Activated CD8-positive, alpha-beta memory T cell treated with anti-CD3 and anti-CD28 coated beads for 36 hours (primary cell): ENCODE data around the gene VWA5B1. TPM values are rescaled to one million over a fixed set of nuclear protein-coding genes. Genes with fewer than 3 reads are reported as not detected.
"Not testable (repeated sequence)": the region's sequence is repeated elsewhere in the genome, so short reads cannot be mapped to it uniquely, and the experiment has no call there.

Experiments used
- CTCF ChIA-PET: fragments of 350-600 bp; sonication (Branson Sonifier 250); formaldehyde crosslinking; loops from one replicate; lab custom pipeline; 2021; ENCODE audit warnings: antibody characterized with exemption; lab: Charles Lee
- POLR2A ChIA-PET: fragments of 350-600 bp; sonication (Branson Sonifier 250); formaldehyde crosslinking; loops from one replicate; lab custom pipeline; 2021; ENCODE audit warnings: antibody characterized with exemption; lab: Charles Lee
- total RNA-seq, 2 experiments: library from RNA; stranded (reverse); gene quantifications; one replicate each; pipeline ENCODE4 v1.2.3, GENCODE V29; 2021

Gene VWA5B1
- total RNA-seq, 2 experiments from 2014 or later, result not detected

- CTCF ChIA-PET, result no interaction called here
- POLR2A ChIA-PET, result no interaction called here
Observed at GRCh38 chr1:20276485-20277159, 14.1 kb upstream of the VWA5B1 start.

GRCh38 chr1:20278692-20279130, 12.0 kb upstream of the VWA5B1 start:
- POLR2A ChIA-PET, result no interaction called here
- CTCF ChIA-PET, result no interaction called here

- CTCF ChIA-PET, result no interaction called here
- POLR2A ChIA-PET, result no interaction called here
Observed at GRCh38 chr1:20279509-20279908, 11.2 kb upstream of the VWA5B1 start.

GRCh38 chr1:20280341-20280740, 10.3 kb upstream of the VWA5B1 start:
- ChIA-PET CTCF (no interaction called here), POLR2A (interaction anchor here (0.6 kb wide), 1 partner anchor 213 kb away, joined by 5 read pairs; no protein-coding TSS in a partner anchor)

- CTCF ChIA-PET, result no interaction called here
Observed at GRCh38 chr1:20280906-20281305, 9.8 kb upstream of the VWA5B1 start.

GRCh38 chr1:20281801-20282200, 8.9 kb upstream of the VWA5B1 start:
- POLR2A ChIA-PET, result no interaction called here

More at GRCh38 chr1:20280906-20281305, 9.8 kb upstream of the VWA5B1 start:
- POLR2A ChIA-PET, result no interaction called here

GRCh38 chr1:20282533-20282932, 8.1 kb upstream of the VWA5B1 start:
- CTCF ChIA-PET, result no interaction called here

More at GRCh38 chr1:20281801-20282200, 8.9 kb upstream of the VWA5B1 start:
- CTCF ChIA-PET, result no interaction called here

GRCh38 chr1:20284046-20284445, 6.6 kb upstream of the VWA5B1 start:
- CTCF ChIA-PET, result no interaction called here
- POLR2A ChIA-PET, result no interaction called here

More at GRCh38 chr1:20282533-20282932, 8.1 kb upstream of the VWA5B1 start:
- POLR2A ChIA-PET, result no interaction called here

- CTCF ChIA-PET, result no interaction called here
- POLR2A ChIA-PET, result no interaction called here
Observed at GRCh38 chr1:20284625-20285024, 6.0 kb upstream of the VWA5B1 start.

GRCh38 chr1:20285510-20285909, 5.2 kb upstream of the VWA5B1 start:
- CTCF ChIA-PET, result no interaction called here
- POLR2A ChIA-PET, result no interaction called here

- POLR2A ChIA-PET, CTCF ChIA-PET: not testable (repeated sequence)
Observed at GRCh38 chr1:20287696-20288095, 3.0 kb upstream of the VWA5B1 start.

GRCh38 chr1:20291645-20292084, 990 bp downstream of the VWA5B1 start:
- POLR2A ChIA-PET, result no interaction called here
- CTCF ChIA-PET, result no interaction called here

- POLR2A ChIA-PET, result no interaction called here
- CTCF ChIA-PET, result no interaction called here
Observed at GRCh38 chr1:20298626-20299025, 8.0 kb downstream of the VWA5B1 start.

- ChIA-PET CTCF (no interaction called here), POLR2A (no interaction called here)
Observed at GRCh38 chr1:20301463-20302107, 10.9 kb downstream of the VWA5B1 start.

- POLR2A ChIA-PET, result no interaction called here
Observed at GRCh38 chr1:20302108-20302471, 11.4 kb downstream of the VWA5B1 start.

GRCh38 chr1:20307026-20307425, 16.4 kb downstream of the VWA5B1 start:
- ChIA-PET POLR2A (no interaction called here), CTCF (no interaction called here)

More at GRCh38 chr1:20302108-20302471, 11.4 kb downstream of the VWA5B1 start:
- CTCF ChIA-PET, result no interaction called here

GRCh38 chr1:20308569-20308968, 17.9 kb downstream of the VWA5B1 start:
- CTCF ChIA-PET, result no interaction called here
- POLR2A ChIA-PET, result no interaction called here

GRCh38 chr1:20311289-20311688, 20.6 kb downstream of the VWA5B1 start:
- POLR2A ChIA-PET, result no interaction called here

GRCh38 chr1:20312310-20312709, 21.6 kb downstream of the VWA5B1 start:
- CTCF ChIA-PET, result no interaction called here
- POLR2A ChIA-PET, result no interaction called here

More at GRCh38 chr1:20311289-20311688, 20.6 kb downstream of the VWA5B1 start:
- CTCF ChIA-PET, result no interaction called here

GRCh38 chr1:20312818-20313217, 22.1 kb downstream of the VWA5B1 start:
- CTCF ChIA-PET, result no interaction called here
- POLR2A ChIA-PET, result no interaction called here

- ChIA-PET CTCF (interaction anchor here (0.9 kb wide), 1 partner anchor 177 kb away, joined by 3 read pairs; no protein-coding TSS in a partner anchor), POLR2A (interaction anchor here (0.5 kb wide), 1 partner anchor 171 kb away, joined by 3 read pairs; no protein-coding TSS in a partner anchor)
Observed at GRCh38 chr1:20317471-20317870, 26.8 kb downstream of the VWA5B1 start.
